GM23338 (cell line): Measurements from ENCODE around the gene CPLX1. TPM values are rescaled to one million over a fixed set of nuclear protein-coding genes. Genes with fewer than 3 reads are reported as not detected.
"Not testable (repeated sequence)": the region's sequence is repeated elsewhere in the genome, so short reads cannot be mapped to it uniquely, and the experiment has no call there.

Source experiments
- ATAC-seq: fragments of 200-7000 bp; cut with Tn5 transposase; 3 replicates; pipeline ENCODE4 v1.9.1; 2020
- DNase-seq: peaks from one replicate; pipeline ENCODE4 v3.0.0-alpha.2; 2015; ENCODE audit warnings: low spot score
- H2AFZ ChIP-seq: fragments of 200-600 bp; sonication (generic); 2 replicates; pipeline ENCODE4 v1.8.0; 2016; ENCODE audit warnings: antibody characterized with exemption, mild to moderate bottlenecking, moderate library complexity
- H3F3A ChIP-seq: fragments of 200-600 bp; sonication (generic); replicated peaks from 2 replicates; pipeline ENCODE4 v1.8.0; 2017; ENCODE audit warnings: antibody characterized with exemption, mixed run types, low read depth
- H3K27ac ChIP-seq: fragments of 200-600 bp; sonication (generic); 2 replicates; pipeline ENCODE4 v1.6.1; 2016; ENCODE audit warnings: low read depth
- H3K27me3 ChIP-seq: fragments of 200-600 bp; sonication (generic); 2 replicates; pipeline ENCODE4 v1.8.0; 2016; ENCODE audit warnings: mild to moderate bottlenecking, mixed run types, moderate library complexity; ENCODE audit not compliant: insufficient read depth
- H3K36me3 ChIP-seq: fragments of 200-600 bp; sonication (generic); 2 replicates; pipeline ENCODE4 v1.8.0; 2016; ENCODE audit warnings: mild to moderate bottlenecking; ENCODE audit not compliant: insufficient read depth
- H3K4me1 ChIP-seq: fragments of 200-600 bp; sonication (generic); 2 replicates; pipeline ENCODE4 v1.8.0; 2016; ENCODE audit warnings: mild to moderate bottlenecking, moderate library complexity; ENCODE audit not compliant: insufficient read depth
- H3K4me2 ChIP-seq: fragments of 200-600 bp; sonication (generic); 2 replicates; pipeline ENCODE4 v1.7.1; 2017; ENCODE audit warnings: mixed run types
- H3K4me3 ChIP-seq: fragments of 200-600 bp; sonication (generic); 2 replicates; pipeline ENCODE4 v1.6.1; 2016; ENCODE audit warnings: mixed run types
- H3K79me2 ChIP-seq: fragments of 200-600 bp; sonication (generic); replicated peaks from 2 replicates; pipeline ENCODE4 v1.8.0; 2017; ENCODE audit warnings: mild to moderate bottlenecking; ENCODE audit not compliant: insufficient read depth
- H3K9me2 ChIP-seq: fragments of 200-600 bp; sonication (generic); 2 replicates; pipeline ENCODE4 v1.8.0; 2017; ENCODE audit not compliant: insufficient read depth
- H4K20me1 ChIP-seq: fragments of 200-600 bp; sonication (generic); replicated peaks from 2 replicates; pipeline ENCODE4 v1.8.0; 2017; ENCODE audit warnings: mild to moderate bottlenecking; ENCODE audit not compliant: insufficient read depth
- H3K27ac Mint-ChIP-seq: 2 replicates; pipeline ENCODE4 v1.8.0; 2020; ENCODE audit warnings: inconsistent platforms, mild to moderate bottlenecking, moderate library complexity, mixed read lengths
- H3K27me3 Mint-ChIP-seq: 3 replicates; pipeline ENCODE4 v1.8.0; 2022; ENCODE audit warnings: low read depth, mild to moderate bottlenecking, moderate library complexity, mixed read lengths, inconsistent platforms; ENCODE audit not compliant: insufficient read depth, poor library complexity
- H3K36me3 Mint-ChIP-seq: 3 replicates; pipeline ENCODE4 v1.8.0; 2021; ENCODE audit warnings: low read depth, mild to moderate bottlenecking, inconsistent platforms, moderate library complexity, mixed read lengths
- H3K4me1 Mint-ChIP-seq: 3 replicates; pipeline ENCODE4 v1.8.0; 2020; ENCODE audit warnings: mild to moderate bottlenecking, inconsistent platforms, mixed read lengths
- H3K4me3 Mint-ChIP-seq: 3 replicates; pipeline ENCODE4 v1.8.0; 2021; ENCODE audit warnings: moderate library complexity, mild to moderate bottlenecking, inconsistent platforms, mixed read lengths
- H3K9me3 Mint-ChIP-seq: 3 replicates; pipeline ENCODE4 v1.8.0; 2020; ENCODE audit warnings: moderate library complexity, mild to moderate bottlenecking, inconsistent platforms, mixed read lengths
- CREB1 ChIP-seq: fragments of 250-450 bp; sonication (Bioruptor Pico); IDR thresholded peaks from 2 replicates; pipeline ENCODE4 v1.5.0; 2020; ENCODE audit warnings: low read depth, mild to moderate bottlenecking, moderate library complexity
- JUNB ChIP-seq: IDR thresholded peaks from one replicate; pipeline ENCODE4 v1.6.1; 2016; ENCODE audit warnings: antibody characterized with exemption; ENCODE audit not compliant: unreplicated experiment
- POLR2AphosphoS5 ChIP-seq: IDR thresholded peaks from 2 replicates; pipeline ENCODE4 v1.6.1; 2016; ENCODE audit warnings: antibody characterized with exemption, low read depth
- STAT1 ChIP-seq: IDR thresholded peaks from one replicate; pipeline ENCODE4 v1.6.1; 2016; ENCODE audit warnings: antibody characterized with exemption; ENCODE audit not compliant: unreplicated experiment
- polyA plus RNA-seq: library from polyadenylated mRNA; unstranded; fragments of >200 nt; fragmentation: Nextera tagmentation; extraction: Ambion mirVana; gene quantifications from 2 replicates; pipeline ENCODE4 v1.2.1, GENCODE V29; 2016
- total RNA-seq: library from RNA; depleted of rRNA; stranded (reverse); fragments of >200 nt; shearing (Covaris generic); gene quantifications from 2 replicates; pipeline ENCODE4 v1.2.3, GENCODE V29; 2014
- TF ChIP-seq, protein P1 (sequence below): IDR thresholded peaks from one replicate; pipeline ENCODE4 v1.6.1; 2018; ENCODE audit warnings: antibody characterized with exemption; ENCODE audit not compliant: unreplicated experiment

Gene CPLX1
- total and polyA plus RNA-seq, 2 experiments from 2014 or later: 0.86 to 0.97 TPM

GRCh38 chr4:776743-777441 lies 49.0 kb downstream of the CPLX1 start (continued):
- TF ChIP-seq, protein P1, sequence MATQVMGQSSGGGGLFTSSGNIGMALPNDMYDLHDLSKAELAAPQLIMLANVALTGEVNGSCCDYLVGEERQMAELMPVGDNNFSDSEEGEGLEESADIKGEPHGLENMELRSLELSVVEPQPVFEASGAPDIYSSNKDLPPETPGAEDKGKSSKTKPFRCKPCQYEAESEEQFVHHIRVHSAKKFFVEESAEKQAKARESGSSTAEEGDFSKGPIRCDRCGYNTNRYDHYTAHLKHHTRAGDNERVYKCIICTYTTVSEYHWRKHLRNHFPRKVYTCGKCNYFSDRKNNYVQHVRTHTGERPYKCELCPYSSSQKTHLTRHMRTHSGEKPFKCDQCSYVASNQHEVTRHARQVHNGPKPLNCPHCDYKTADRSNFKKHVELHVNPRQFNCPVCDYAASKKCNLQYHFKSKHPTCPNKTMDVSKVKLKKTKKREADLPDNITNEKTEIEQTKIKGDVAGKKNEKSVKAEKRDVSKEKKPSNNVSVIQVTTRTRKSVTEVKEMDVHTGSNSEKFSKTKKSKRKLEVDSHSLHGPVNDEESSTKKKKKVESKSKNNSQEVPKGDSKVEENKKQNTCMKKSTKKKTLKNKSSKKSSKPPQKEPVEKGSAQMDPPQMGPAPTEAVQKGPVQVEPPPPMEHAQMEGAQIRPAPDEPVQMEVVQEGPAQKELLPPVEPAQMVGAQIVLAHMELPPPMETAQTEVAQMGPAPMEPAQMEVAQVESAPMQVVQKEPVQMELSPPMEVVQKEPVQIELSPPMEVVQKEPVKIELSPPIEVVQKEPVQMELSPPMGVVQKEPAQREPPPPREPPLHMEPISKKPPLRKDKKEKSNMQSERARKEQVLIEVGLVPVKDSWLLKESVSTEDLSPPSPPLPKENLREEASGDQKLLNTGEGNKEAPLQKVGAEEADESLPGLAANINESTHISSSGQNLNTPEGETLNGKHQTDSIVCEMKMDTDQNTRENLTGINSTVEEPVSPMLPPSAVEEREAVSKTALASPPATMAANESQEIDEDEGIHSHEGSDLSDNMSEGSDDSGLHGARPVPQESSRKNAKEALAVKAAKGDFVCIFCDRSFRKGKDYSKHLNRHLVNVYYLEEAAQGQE: no peak
- TF ChIP-seq STAT1 (no peak), POLR2AphosphoS5 (no peak; the same call in 1 of the 2 replicates), JUNB (no peak), CREB1 (no peak)

DNA sequence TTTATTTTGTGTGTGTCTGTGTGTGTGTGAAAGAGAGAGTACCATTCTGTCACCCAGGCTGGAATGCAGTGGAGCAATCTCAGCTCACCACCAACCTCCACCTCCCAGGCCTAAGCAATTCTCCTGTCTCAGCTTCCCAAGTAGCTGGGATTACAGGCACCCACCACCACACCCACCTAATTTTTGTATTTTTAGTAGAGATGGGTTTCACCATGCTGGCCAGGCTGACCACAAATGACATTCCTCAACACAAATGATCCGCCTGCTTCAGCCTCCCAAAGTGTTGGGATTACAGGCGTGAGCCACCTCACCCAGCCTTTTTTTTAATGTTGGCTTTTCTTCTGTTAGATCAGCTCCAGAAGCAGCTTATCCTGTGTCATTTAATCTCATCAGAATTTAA lies 50.4 kb downstream of the CPLX1 start:
- Mint-ChIP-seq H3K27me3 (peaks cover 11% of the 10 kb centered on the region), H3K36me3 (peaks cover 82% of the 10 kb centered on the region)
- H3K4me1 ChIP-seq, H3K27ac ChIP-seq, H2AFZ ChIP-seq, DNase-seq, H3K9me2 ChIP-seq, H3K4me1 Mint-ChIP-seq, ATAC-seq, H3K27me3 ChIP-seq, H3K4me2 ChIP-seq, H3K9me3 Mint-ChIP-seq, H3K4me3 ChIP-seq, H3K4me3 Mint-ChIP-seq, H3K27ac Mint-ChIP-seq: not testable (repeated sequence)
- peaks cover 40% of the 10 kb centered on the region for H3K36me3 ChIP-seq
- peaks cover 29% of the 10 kb centered on the region; the same call in 1 of the 2 replicates for H3F3A ChIP-seq
- H3K79me2 ChIP-seq: peaks cover 88% of the 10 kb centered on the region
- H4K20me1 ChIP-seq: peaks cover 66% of the 10 kb centered on the region

DNA sequence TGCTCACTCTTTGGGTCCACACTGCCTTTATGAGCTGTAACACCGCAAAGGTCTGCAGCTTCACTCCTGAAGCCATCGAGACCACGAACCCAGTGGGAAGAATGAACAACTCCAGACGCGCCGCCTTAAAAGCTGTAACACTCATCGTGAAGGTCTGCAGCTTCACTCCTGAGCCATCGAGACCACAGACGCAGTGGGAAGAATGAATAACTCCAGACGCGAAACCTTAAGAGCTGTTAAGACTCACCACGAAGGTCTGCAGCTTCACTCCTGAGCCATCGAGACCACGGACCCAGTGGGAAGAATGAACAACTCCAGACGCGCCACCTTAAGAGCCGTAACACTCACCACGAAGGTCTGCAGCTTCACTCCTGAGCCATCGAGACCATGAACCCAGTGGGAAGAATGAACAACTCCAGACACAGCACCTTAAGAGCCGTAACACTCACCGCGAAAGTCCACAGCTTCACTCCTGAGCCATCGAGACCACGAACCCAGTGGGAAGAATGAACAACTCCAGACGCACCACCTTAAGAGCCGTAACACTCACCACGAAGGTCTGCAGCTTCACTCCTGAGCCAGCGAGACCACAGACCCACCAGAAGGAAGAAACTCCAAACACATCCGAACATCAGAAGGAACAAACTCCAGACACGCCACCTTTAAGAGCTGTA lies 51.4 kb downstream of the CPLX1 start:
- H3K36me3 Mint-ChIP-seq: peaks cover 81% of the 10 kb centered on the region
- not testable (repeated sequence) for H3K4me1 Mint-ChIP-seq, H3K27me3 Mint-ChIP-seq, H3K4me2 ChIP-seq, H3K27ac ChIP-seq, H3K4me1 ChIP-seq, DNase-seq, H3K27me3 ChIP-seq, H3K9me2 ChIP-seq, ATAC-seq, H3K4me3 Mint-ChIP-seq, H3K4me3 ChIP-seq, H2AFZ ChIP-seq, H3K27ac Mint-ChIP-seq, H3K9me3 Mint-ChIP-seq
- Histone ChIP-seq H3F3A (peaks cover 30% of the 10 kb centered on the region; the same call in 1 of the 2 replicates), H4K20me1 (peaks cover 67% of the 10 kb centered on the region), H3K36me3 (peaks cover 31% of the 10 kb centered on the region), H3K79me2 (peaks cover 84% of the 10 kb centered on the region)
